Peyer's patch (tissue), 4 donors: ENCODE data around the gene PLIN4. TPM values are rescaled to one million over a fixed set of nuclear protein-coding genes. Genes with fewer than 3 reads are reported as not detected.

Source experiments
- DNase-seq, 3 donors: peaks; one replicate each; pipeline ENCODE4 v3.0.0-alpha.2; 2017 to 2019
- H3K27ac ChIP-seq, 4 donors: fragments of 200-600 bp; sonication (generic); one replicate each; pipeline ENCODE4 v1.5.1; 2016 to 2019
- H3K27me3 ChIP-seq, 2 donors: fragments of 200-600 bp; sonication (generic); one replicate each; pipeline ENCODE4 v1.5.1; 2019
- H3K36me3 ChIP-seq, 3 donors: fragments of 200-600 bp; sonication (generic); one replicate each; pipeline ENCODE4 v1.5.1; 2016 to 2019
- H3K4me1 ChIP-seq, 4 donors: fragments of 200-600 bp; sonication (generic); one replicate each; pipeline ENCODE4 v1.5.1; 2016 to 2019
- H3K4me3 ChIP-seq, 4 donors: fragments of 200-600 bp; sonication (generic); 1 replicate in 3 of 4; 2 replicates in 1 of 4; pipeline ENCODE4 v1.5.1; 2016 to 2019; ENCODE audit warnings: mild to moderate bottlenecking in 1 of 4
- H3K9me3 ChIP-seq, 4 donors: fragments of 200-600 bp; sonication (generic); one replicate each; pipeline ENCODE4 v1.5.1; 2016 to 2019; ENCODE audit warnings: mild to moderate bottlenecking in 1 of 4
- CTCF ChIP-seq, 6 experiments: fragments of 450-650 bp in 4 of 6; fragments of 200-600 bp in 2 of 6; sonication (generic) in 1 of 6; IDR thresholded peaks; one replicate each; pipeline ENCODE4 v1.5.1; 2017 to 2019; ENCODE audit warnings: antibody characterized with exemption in 6 of 6, mild to moderate bottlenecking in 3 of 6, moderate library complexity in 1 of 6
- POLR2A ChIP-seq, 2 donors: fragments of 450-650 bp; IDR thresholded peaks; one replicate each; pipeline ENCODE4 v1.5.1; 2017; ENCODE audit warnings: antibody characterized with exemption in 2 of 2, mild to moderate bottlenecking in 2 of 2, moderate library complexity in 2 of 2
- total RNA-seq, 4 donors: library from RNA; depleted of rRNA; stranded (reverse); fragments of >200 nt; gene quantifications; one replicate each; pipeline ENCODE4 v1.1.0, GENCODE V29; 2016

Gene PLIN4
- total RNA-seq, 4 donors from 2014 or later: 0.83 to 5.1 (median 2.3) TPM

- H3K4me1 ChIP-seq: no peaks in the 10 kb centered on the region
- H3K36me3 ChIP-seq: peaks cover 0 to 77% (median 0%) of the 10 kb centered on the region in 3 donors
- no peak overlapping the region for H3K4me3 ChIP-seq
- no peaks in the 10 kb centered on the region for H3K9me3 ChIP-seq
- H3K27ac ChIP-seq: no peak overlapping the region
- no peak for DNase-seq
- no peaks in the 10 kb centered on the region for H3K27me3 ChIP-seq
- TF ChIP-seq CTCF (IDR thresholded peaks at IDR 0.05): no peak
- TF ChIP-seq POLR2A (IDR thresholded peaks at IDR 0.05): no peak
Measured at GRCh38 chr19:4496304-4496703, 22.0 kb downstream of the PLIN4 start.

- Histone ChIP-seq H3K9me3 (no peaks in the 10 kb centered on the region), H3K27ac (no peak overlapping the region), H3K4me1 (no peaks in the 10 kb centered on the region), H3K27me3 (no peaks in the 10 kb centered on the region), H3K4me3 (no peak overlapping the region), H3K36me3 (peaks cover 0 to 73% (median 0%) of the 10 kb centered on the region in 3 donors)
- peak in 4 of 6 experiments; percentile 26 to 43 (median 38) for TF ChIP-seq CTCF (IDR thresholded peaks at IDR 0.05)
- TF ChIP-seq POLR2A (IDR thresholded peaks at IDR 0.05): no peak
- peak in 2 of 3 donors; percentile 56 to 65 for DNase-seq
Measured at GRCh38 chr19:4495471-4495870, 22.8 kb downstream of the PLIN4 start.

- no peak overlapping the region for H3K4me3 ChIP-seq
- no peak overlapping the region for H3K27ac ChIP-seq
- DNase-seq: no peak
- H3K9me3 ChIP-seq: no peaks in the 10 kb centered on the region
- no peaks in the 10 kb centered on the region for H3K4me1 ChIP-seq
- peaks cover 0 to 75% (median 0%) of the 10 kb centered on the region in 3 donors for H3K36me3 ChIP-seq
- TF ChIP-seq POLR2A (IDR thresholded peaks at IDR 0.05) (no peak), CTCF (IDR thresholded peaks at IDR 0.05) (no peak)
- no peaks in the 10 kb centered on the region for H3K27me3 ChIP-seq
Measured at GRCh38 chr19:4494691-4495064, 23.6 kb downstream of the PLIN4 start.

GRCh38 chr19:4493929-4494690, 24.2 kb downstream of the PLIN4 start:
- Histone ChIP-seq H3K4me3 (no peak overlapping the region), H3K36me3 (peaks cover 0 to 75% (median 0%) of the 10 kb centered on the region in 3 donors), H3K27ac (no peak overlapping the region), H3K27me3 (no peaks in the 10 kb centered on the region), H3K4me1 (no peaks in the 10 kb centered on the region), H3K9me3 (no peaks in the 10 kb centered on the region)
- TF ChIP-seq POLR2A (IDR thresholded peaks at IDR 0.05) (no peak), CTCF (IDR thresholded peaks at IDR 0.05) (no peak)
- DNase-seq: no peak

GRCh38 chr19:4493104-4493928, 25.0 kb downstream of the PLIN4 start:
- Histone ChIP-seq H3K27me3 (no peaks in the 10 kb centered on the region), H3K4me1 (no peaks in the 10 kb centered on the region), H3K36me3 (peaks cover 0 to 75% (median 0%) of the 10 kb centered on the region in 3 donors), H3K4me3 (no peak overlapping the region), H3K27ac (no peak overlapping the region), H3K9me3 (no peaks in the 10 kb centered on the region)
- no peak for DNase-seq
- TF ChIP-seq POLR2A (IDR thresholded peaks at IDR 0.05) (no peak), CTCF (IDR thresholded peaks at IDR 0.05) (no peak)
